Neural cell (in vitro differentiated cells): ENCODE data around the gene HPS1. TPM values are rescaled to one million over a fixed set of nuclear protein-coding genes. Genes with fewer than 3 reads are reported as not detected.

Experiments
- H2AFZ ChIP-seq: fragments of 200-600, 300-800 bp; sonication (generic), shearing (Covaris generic); 2 replicates; pipeline ENCODE4 v1.6.0; 2014; ENCODE audit warnings: low read depth, mild to moderate bottlenecking, antibody characterized with exemption, low read length, moderate library complexity
- H3F3A ChIP-seq: fragments of 200-600 bp; shearing (Covaris generic); 2 replicates; pipeline ENCODE4 v1.6.1; 2016; ENCODE audit warnings: mild to moderate bottlenecking, moderate library complexity, mixed read lengths, antibody characterized with exemption, low read length; ENCODE audit not compliant: insufficient read depth, poor library complexity, severe bottlenecking
- H3K27ac ChIP-seq: fragments of 200-600, 300-800 bp; sonication (generic), shearing (Covaris generic); 2 replicates; pipeline ENCODE4 v1.5.1; 2014; ENCODE audit warnings: mild to moderate bottlenecking, low read length, moderate library complexity
- H3K27me3 ChIP-seq: fragments of 300-800, 200-600 bp; sonication (generic), shearing (Covaris generic); 2 replicates; pipeline ENCODE4 v1.6.0; 2014; ENCODE audit warnings: mild to moderate bottlenecking, low read depth, low read length, moderate library complexity; ENCODE audit not compliant: insufficient read depth
- H3K36me3 ChIP-seq: fragments of 300-800, 200-600 bp; sonication (generic), shearing (Covaris generic); 2 replicates; pipeline ENCODE4 v1.5.1; 2014; ENCODE audit warnings: mild to moderate bottlenecking, antibody characterized with exemption, low read length, moderate library complexity; ENCODE audit not compliant: insufficient read depth
- H3K4me2 ChIP-seq: fragments of 300-800, 200-600 bp; sonication (generic), shearing (Covaris generic); 2 replicates; pipeline ENCODE4 v1.6.0; 2014; ENCODE audit warnings: mild to moderate bottlenecking, low read length
- H3K4me3 ChIP-seq: fragments of 300-800, 200-600 bp; sonication (generic), shearing (Covaris generic); 2 replicates; pipeline ENCODE4 v1.5.1; 2014; ENCODE audit warnings: mild to moderate bottlenecking, low read length, moderate library complexity
- H3K79me2 ChIP-seq: fragments of 200-600 bp; shearing (Covaris generic); replicated peaks from 2 replicates; pipeline ENCODE4 v1.6.0; 2014; ENCODE audit warnings: mild to moderate bottlenecking, low read length, moderate library complexity; ENCODE audit not compliant: insufficient read depth
- H3K9ac ChIP-seq: fragments of 300-800, 200-600 bp; sonication (generic), shearing (Covaris generic); 2 replicates; pipeline ENCODE4 v1.6.1; 2016; ENCODE audit warnings: mild to moderate bottlenecking, low read length, mixed read lengths
- H3K9me2 ChIP-seq: fragments of 200-600 bp; shearing (Covaris generic); 2 replicates; pipeline ENCODE4 v1.6.1; 2016; ENCODE audit warnings: mild to moderate bottlenecking, low read length, mixed read lengths; ENCODE audit not compliant: insufficient read depth
- H3K9me3 ChIP-seq: fragments of 200-600, 300-800 bp; sonication (generic), shearing (Covaris generic); 2 replicates; pipeline ENCODE4 v1.6.1; 2016; ENCODE audit warnings: mild to moderate bottlenecking, mixed run types, low read length, moderate library complexity, mixed read lengths
- H4K20me1 ChIP-seq: fragments of 200-600 bp; shearing (Covaris generic); 2 replicates; pipeline ENCODE4 v1.6.1; 2016; ENCODE audit warnings: mild to moderate bottlenecking, mixed run types; ENCODE audit not compliant: insufficient read depth
- CTCF ChIP-seq: fragments of 450-650 bp; IDR thresholded peaks from 2 replicates; pipeline ENCODE4 v1.5.1; 2014; ENCODE audit warnings: antibody characterized with exemption, mild to moderate bottlenecking, moderate library complexity; ENCODE audit not compliant: poor library complexity, severe bottlenecking
- EP300 ChIP-seq: fragments of 450-650 bp; conservative IDR thresholded peaks from 2 replicates; pipeline ENCODE4 v1.6.1; 2014; ENCODE audit warnings: antibody characterized with exemption, mild to moderate bottlenecking, moderate library complexity; ENCODE audit not compliant: poor library complexity, severe bottlenecking
- EZH2 ChIP-seq: fragments of 200-600, 300-800 bp; shearing (Covaris generic), sonication (generic); IDR thresholded peaks from 2 replicates; pipeline ENCODE4 v1.6.1; 2014; ENCODE audit warnings: antibody characterized with exemption, low read length, borderline replicate concordance, mild to moderate bottlenecking; ENCODE audit not compliant: insufficient read depth, poor library complexity, severe bottlenecking
- MXI1 ChIP-seq: fragments of 450-650 bp; conservative IDR thresholded peaks from 2 replicates; pipeline ENCODE4 v1.6.1; 2014; ENCODE audit warnings: antibody characterized with exemption, mild to moderate bottlenecking; ENCODE audit not compliant: poor library complexity, severe bottlenecking
- POLR2AphosphoS5 ChIP-seq: IDR thresholded peaks from 2 replicates; pipeline ENCODE4 v1.6.1; 2012
- RAD21 ChIP-seq: fragments of 450-650 bp; conservative IDR thresholded peaks from 2 replicates; pipeline ENCODE4 v1.6.1; 2014; ENCODE audit warnings: antibody characterized with exemption, mild to moderate bottlenecking, moderate library complexity
- REST ChIP-seq: IDR thresholded peaks from 2 replicates; pipeline ENCODE4 v1.6.1; 2012; ENCODE audit warnings: borderline replicate concordance
- SMC3 ChIP-seq: fragments of 450-650 bp; conservative IDR thresholded peaks from 2 replicates; pipeline ENCODE4 v1.6.1; 2014; ENCODE audit warnings: antibody characterized with exemption, mild to moderate bottlenecking, moderate library complexity; ENCODE audit not compliant: poor library complexity
- TAF1 ChIP-seq: IDR thresholded peaks from 2 replicates; pipeline ENCODE4 v1.6.1; 2012; ENCODE audit warnings: low read depth
- polyA plus RNA-seq: library from polyadenylated mRNA; depleted of rRNA; stranded (reverse); fragments of >200 nt; gene quantifications from 2 replicates; pipeline ENCODE4 v1.2.3, GENCODE V29; 2014

Gene HPS1
- polyA plus RNA-seq, 1 donor from 2014 or later = 1.4 TPM

GRCh38 chr10:98396096-98397063 is 50.4 kb downstream of the HPS1 start:
- Histone ChIP-seq H3K9me2 (no peaks in the 10 kb centered on the region), H3F3A (no peaks in the 10 kb centered on the region), H3K4me3 (no peak overlapping the region), H3K9ac (no peak overlapping the region), H3K36me3 (no peaks in the 10 kb centered on the region), H3K79me2 (no peaks in the 10 kb centered on the region), H3K4me2 (no peak overlapping the region), H4K20me1 (no peaks in the 10 kb centered on the region), H3K9me3 (no peaks in the 10 kb centered on the region), H3K27me3 (no peaks in the 10 kb centered on the region), H2AFZ (no peak overlapping the region), H3K27ac (no peak overlapping the region)
- no peak for TF ChIP-seq TAF1
- no peak for TF ChIP-seq EP300
- no peak for TF ChIP-seq SMC3
- no peak for TF ChIP-seq REST
- no peak for TF ChIP-seq CTCF
- TF ChIP-seq POLR2AphosphoS5 = no peak
- no peak for TF ChIP-seq EZH2
- TF ChIP-seq RAD21 = no peak
- no peak for TF ChIP-seq MXI1

GRCh38 chr10:98394851-98395440 is 51.8 kb downstream of the HPS1 start:
- no peak for TF ChIP-seq REST
- no peaks in the 10 kb centered on the region for H4K20me1 ChIP-seq
- H3K9me2 ChIP-seq = no peaks in the 10 kb centered on the region
- no peaks in the 10 kb centered on the region for H3K36me3 ChIP-seq
- H3K9me3 ChIP-seq = no peaks in the 10 kb centered on the region
- H3K4me2 ChIP-seq = no peak overlapping the region
- no peak overlapping the region for H2AFZ ChIP-seq
- H3K27ac ChIP-seq = no peak overlapping the region
- no peak overlapping the region for H3K9ac ChIP-seq
- no peak overlapping the region for H3K4me3 ChIP-seq
- H3K79me2 ChIP-seq = no peaks in the 10 kb centered on the region
- no peaks in the 10 kb centered on the region for H3F3A ChIP-seq
- no peaks in the 10 kb centered on the region for H3K27me3 ChIP-seq
